Hepatocyte (in vitro differentiated cells): ENCODE measurements around the gene KPNA6.

Experiments used
- EZH2 ChIP-seq: fragments of 200-600 bp; sonication (generic); IDR thresholded peaks from 2 replicates; pipeline ENCODE4 v1.6.1; 2016; ENCODE audit warnings: antibody characterized with exemption, mild to moderate bottlenecking, borderline replicate concordance
- TF ChIP-seq, protein P1 (sequence below): fragments of 200-600 bp; sonication (generic); IDR thresholded peaks from 2 replicates; pipeline ENCODE4 v1.5.1; 2016; ENCODE audit warnings: antibody characterized with exemption, mild to moderate bottlenecking; ENCODE audit not compliant: poor library complexity

DNA sequence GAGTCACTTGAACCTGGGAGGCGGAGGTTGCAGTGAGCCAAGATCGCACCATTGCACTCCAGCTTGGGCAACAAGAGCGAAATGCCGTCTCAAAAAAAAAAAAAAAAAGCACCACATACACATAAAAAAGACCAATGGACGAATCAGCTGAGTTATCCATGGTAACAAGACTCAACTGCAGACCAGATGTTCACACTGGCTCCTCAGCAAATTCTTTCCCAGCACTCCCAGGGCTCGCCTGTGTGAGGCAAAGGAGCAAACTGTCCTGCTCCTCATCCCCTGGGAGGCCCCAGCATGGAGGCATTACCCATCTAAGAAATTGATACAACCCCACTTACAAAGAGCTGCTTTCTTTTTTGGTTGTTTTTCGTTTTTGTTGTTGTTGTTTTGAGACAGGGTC lies 111.2 kb downstream of the KPNA6 start:
- TF ChIP-seq, protein P1, sequence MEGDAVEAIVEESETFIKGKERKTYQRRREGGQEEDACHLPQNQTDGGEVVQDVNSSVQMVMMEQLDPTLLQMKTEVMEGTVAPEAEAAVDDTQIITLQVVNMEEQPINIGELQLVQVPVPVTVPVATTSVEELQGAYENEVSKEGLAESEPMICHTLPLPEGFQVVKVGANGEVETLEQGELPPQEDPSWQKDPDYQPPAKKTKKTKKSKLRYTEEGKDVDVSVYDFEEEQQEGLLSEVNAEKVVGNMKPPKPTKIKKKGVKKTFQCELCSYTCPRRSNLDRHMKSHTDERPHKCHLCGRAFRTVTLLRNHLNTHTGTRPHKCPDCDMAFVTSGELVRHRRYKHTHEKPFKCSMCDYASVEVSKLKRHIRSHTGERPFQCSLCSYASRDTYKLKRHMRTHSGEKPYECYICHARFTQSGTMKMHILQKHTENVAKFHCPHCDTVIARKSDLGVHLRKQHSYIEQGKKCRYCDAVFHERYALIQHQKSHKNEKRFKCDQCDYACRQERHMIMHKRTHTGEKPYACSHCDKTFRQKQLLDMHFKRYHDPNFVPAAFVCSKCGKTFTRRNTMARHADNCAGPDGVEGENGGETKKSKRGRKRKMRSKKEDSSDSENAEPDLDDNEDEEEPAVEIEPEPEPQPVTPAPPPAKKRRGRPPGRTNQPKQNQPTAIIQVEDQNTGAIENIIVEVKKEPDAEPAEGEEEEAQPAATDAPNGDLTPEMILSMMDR, result no peak
- TF ChIP-seq EZH2, result no peak
